GM12891 (cell line): ENCODE measurements around the gene ARFGAP2.

Source experiments
- POLR2A ChIP-seq: IDR thresholded peaks from 2 replicates; pipeline ENCODE4 v1.6.1; 2011; ENCODE audit warnings: low read depth, low read length, control low read depth
- POLR2AphosphoS5 ChIP-seq: IDR thresholded peaks from 2 replicates; pipeline ENCODE4 v1.6.1; 2011; ENCODE audit warnings: low read depth, low read length, control low read depth
- POU2F2 ChIP-seq: IDR thresholded peaks from 2 replicates; pipeline ENCODE4 v1.6.1; 2011; ENCODE audit warnings: low read depth, mild to moderate bottlenecking, control low read depth, low read length, moderate library complexity
- SPI1 ChIP-seq: IDR thresholded peaks from 2 replicates; pipeline ENCODE4 v1.6.1; 2011; ENCODE audit warnings: low read depth, low read length, control low read depth
- TAF1 ChIP-seq: IDR thresholded peaks from 2 replicates; pipeline ENCODE4 v1.6.1; 2011; ENCODE audit warnings: low read depth, low read length, control low read depth

DNA sequence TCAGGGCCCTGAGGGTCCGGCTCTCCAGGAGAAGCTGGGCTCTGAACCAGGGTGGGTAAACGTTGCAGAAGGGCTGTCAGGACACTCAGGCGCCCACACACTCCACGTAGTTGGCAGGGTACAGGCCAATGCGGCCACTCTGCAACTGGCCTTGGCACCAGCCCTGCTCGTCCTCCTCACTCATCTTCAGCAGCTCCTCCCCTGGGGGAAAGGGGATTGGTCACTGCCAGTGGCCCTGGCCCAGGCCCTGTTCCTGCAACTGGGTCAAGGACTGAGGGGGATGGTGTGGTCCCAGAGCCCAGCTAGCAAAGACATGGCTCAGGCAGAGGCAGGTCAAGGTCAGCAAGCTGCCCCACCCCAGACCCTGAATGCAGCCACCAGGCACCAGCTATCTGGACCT, 1.2 kb upstream of the ARFGAP2 start:
- TF ChIP-seq POLR2A (no peak), POLR2AphosphoS5 (no peak), TAF1 (no peak), POU2F2 (no peak), SPI1 (no peak)
